ENCODE measurements around the gene PGAM2.

DNA sequence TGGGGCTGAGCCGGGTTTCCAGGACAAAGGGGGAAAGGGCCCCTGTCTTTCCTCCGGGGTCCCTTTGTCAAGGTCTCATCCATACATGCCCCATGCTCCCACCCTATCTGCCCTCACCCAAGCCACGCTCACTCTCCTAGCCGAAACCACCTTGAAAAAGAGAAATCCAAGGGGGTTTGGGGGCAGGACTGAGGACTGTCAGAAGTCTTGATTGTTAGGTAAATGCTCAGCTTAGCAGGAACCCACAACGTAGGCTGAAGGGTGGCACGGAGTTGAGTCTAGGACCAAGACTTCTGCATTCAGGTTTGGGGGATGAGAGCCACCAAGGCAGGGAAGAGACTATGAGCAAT is 719 bp upstream of the PGAM2 start:
- TF ChIP-seq, protein P1, sequence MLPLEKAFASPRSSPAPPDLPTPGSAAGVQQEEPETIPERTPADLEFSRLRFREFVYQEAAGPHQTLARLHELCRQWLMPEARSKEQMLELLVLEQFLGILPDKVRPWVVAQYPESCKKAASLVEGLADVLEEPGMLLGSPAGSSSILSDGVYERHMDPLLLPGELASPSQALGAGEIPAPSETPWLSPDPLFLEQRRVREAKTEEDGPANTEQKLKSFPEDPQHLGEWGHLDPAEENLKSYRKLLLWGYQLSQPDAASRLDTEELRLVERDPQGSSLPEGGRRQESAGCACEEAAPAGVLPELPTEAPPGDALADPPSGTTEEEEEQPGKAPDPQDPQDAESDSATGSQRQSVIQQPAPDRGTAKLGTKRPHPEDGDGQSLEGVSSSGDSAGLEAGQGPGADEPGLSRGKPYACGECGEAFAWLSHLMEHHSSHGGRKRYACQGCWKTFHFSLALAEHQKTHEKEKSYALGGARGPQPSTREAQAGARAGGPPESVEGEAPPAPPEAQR (tag by site-specific recombination; IDR thresholded peaks at IDR 0.05): no peak
- TF ChIP-seq, protein P2, sequence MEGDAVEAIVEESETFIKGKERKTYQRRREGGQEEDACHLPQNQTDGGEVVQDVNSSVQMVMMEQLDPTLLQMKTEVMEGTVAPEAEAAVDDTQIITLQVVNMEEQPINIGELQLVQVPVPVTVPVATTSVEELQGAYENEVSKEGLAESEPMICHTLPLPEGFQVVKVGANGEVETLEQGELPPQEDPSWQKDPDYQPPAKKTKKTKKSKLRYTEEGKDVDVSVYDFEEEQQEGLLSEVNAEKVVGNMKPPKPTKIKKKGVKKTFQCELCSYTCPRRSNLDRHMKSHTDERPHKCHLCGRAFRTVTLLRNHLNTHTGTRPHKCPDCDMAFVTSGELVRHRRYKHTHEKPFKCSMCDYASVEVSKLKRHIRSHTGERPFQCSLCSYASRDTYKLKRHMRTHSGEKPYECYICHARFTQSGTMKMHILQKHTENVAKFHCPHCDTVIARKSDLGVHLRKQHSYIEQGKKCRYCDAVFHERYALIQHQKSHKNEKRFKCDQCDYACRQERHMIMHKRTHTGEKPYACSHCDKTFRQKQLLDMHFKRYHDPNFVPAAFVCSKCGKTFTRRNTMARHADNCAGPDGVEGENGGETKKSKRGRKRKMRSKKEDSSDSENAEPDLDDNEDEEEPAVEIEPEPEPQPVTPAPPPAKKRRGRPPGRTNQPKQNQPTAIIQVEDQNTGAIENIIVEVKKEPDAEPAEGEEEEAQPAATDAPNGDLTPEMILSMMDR (tag by site-specific recombination; IDR thresholded peaks at IDR 0.05): no peak
- TF ChIP-seq, protein P3, sequence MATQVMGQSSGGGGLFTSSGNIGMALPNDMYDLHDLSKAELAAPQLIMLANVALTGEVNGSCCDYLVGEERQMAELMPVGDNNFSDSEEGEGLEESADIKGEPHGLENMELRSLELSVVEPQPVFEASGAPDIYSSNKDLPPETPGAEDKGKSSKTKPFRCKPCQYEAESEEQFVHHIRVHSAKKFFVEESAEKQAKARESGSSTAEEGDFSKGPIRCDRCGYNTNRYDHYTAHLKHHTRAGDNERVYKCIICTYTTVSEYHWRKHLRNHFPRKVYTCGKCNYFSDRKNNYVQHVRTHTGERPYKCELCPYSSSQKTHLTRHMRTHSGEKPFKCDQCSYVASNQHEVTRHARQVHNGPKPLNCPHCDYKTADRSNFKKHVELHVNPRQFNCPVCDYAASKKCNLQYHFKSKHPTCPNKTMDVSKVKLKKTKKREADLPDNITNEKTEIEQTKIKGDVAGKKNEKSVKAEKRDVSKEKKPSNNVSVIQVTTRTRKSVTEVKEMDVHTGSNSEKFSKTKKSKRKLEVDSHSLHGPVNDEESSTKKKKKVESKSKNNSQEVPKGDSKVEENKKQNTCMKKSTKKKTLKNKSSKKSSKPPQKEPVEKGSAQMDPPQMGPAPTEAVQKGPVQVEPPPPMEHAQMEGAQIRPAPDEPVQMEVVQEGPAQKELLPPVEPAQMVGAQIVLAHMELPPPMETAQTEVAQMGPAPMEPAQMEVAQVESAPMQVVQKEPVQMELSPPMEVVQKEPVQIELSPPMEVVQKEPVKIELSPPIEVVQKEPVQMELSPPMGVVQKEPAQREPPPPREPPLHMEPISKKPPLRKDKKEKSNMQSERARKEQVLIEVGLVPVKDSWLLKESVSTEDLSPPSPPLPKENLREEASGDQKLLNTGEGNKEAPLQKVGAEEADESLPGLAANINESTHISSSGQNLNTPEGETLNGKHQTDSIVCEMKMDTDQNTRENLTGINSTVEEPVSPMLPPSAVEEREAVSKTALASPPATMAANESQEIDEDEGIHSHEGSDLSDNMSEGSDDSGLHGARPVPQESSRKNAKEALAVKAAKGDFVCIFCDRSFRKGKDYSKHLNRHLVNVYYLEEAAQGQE (tag by site-specific recombination; IDR thresholded peaks at IDR 0.05): no peak
- TF ChIP-seq, protein P4, sequence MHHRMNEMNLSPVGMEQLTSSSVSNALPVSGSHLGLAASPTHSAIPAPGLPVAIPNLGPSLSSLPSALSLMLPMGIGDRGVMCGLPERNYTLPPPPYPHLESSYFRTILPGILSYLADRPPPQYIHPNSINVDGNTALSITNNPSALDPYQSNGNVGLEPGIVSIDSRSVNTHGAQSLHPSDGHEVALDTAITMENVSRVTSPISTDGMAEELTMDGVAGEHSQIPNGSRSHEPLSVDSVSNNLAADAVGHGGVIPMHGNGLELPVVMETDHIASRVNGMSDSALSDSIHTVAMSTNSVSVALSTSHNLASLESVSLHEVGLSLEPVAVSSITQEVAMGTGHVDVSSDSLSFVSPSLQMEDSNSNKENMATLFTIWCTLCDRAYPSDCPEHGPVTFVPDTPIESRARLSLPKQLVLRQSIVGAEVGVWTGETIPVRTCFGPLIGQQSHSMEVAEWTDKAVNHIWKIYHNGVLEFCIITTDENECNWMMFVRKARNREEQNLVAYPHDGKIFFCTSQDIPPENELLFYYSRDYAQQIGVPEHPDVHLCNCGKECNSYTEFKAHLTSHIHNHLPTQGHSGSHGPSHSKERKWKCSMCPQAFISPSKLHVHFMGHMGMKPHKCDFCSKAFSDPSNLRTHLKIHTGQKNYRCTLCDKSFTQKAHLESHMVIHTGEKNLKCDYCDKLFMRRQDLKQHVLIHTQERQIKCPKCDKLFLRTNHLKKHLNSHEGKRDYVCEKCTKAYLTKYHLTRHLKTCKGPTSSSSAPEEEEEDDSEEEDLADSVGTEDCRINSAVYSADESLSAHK (tag by site-specific recombination; IDR thresholded peaks at IDR 0.05): no peak
- TF ChIP-seq ZNF23 (tag by site-specific recombination; IDR thresholded peaks at IDR 0.05; ENCODE audit: borderline replicate concordance) (no peak), KLF16 (tag by site-specific recombination; IDR thresholded peaks at IDR 0.05) (no peak), ZNF768 (tag by site-specific recombination; IDR thresholded peaks at IDR 0.05) (no peak), GLIS2 (tag by site-specific recombination; IDR thresholded peaks at IDR 0.05) (no peak), ZBTB1 (tag by site-specific recombination; IDR thresholded peaks at IDR 0.05) (no peak), ZXDB (tag by site-specific recombination; IDR thresholded peaks at IDR 0.05) (no peak), ZNF121 (tag by site-specific recombination; IDR thresholded peaks at IDR 0.05) (no peak)
- TF ChIP-seq, protein P5, sequence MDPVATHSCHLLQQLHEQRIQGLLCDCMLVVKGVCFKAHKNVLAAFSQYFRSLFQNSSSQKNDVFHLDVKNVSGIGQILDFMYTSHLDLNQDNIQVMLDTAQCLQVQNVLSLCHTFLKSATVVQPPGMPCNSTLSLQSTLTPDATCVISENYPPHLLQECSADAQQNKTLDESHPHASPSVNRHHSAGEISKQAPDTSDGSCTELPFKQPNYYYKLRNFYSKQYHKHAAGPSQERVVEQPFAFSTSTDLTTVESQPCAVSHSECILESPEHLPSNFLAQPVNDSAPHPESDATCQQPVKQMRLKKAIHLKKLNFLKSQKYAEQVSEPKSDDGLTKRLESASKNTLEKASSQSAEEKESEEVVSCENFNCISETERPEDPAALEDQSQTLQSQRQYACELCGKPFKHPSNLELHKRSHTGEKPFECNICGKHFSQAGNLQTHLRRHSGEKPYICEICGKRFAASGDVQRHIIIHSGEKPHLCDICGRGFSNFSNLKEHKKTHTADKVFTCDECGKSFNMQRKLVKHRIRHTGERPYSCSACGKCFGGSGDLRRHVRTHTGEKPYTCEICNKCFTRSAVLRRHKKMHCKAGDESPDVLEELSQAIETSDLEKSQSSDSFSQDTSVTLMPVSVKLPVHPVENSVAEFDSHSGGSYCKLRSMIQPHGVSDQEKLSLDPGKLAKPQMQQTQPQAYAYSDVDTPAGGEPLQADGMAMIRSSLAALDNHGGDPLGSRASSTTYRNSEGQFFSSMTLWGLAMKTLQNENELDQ (tag by site-specific recombination; IDR thresholded peaks at IDR 0.05; ENCODE audit: low read depth): no peak
